ENCODE measurements around the gene ANKRD17.
"Not testable (repeated sequence)": the region's sequence is repeated elsewhere in the genome, so short reads cannot be mapped to it uniquely, and the experiment has no call there.

DNA sequence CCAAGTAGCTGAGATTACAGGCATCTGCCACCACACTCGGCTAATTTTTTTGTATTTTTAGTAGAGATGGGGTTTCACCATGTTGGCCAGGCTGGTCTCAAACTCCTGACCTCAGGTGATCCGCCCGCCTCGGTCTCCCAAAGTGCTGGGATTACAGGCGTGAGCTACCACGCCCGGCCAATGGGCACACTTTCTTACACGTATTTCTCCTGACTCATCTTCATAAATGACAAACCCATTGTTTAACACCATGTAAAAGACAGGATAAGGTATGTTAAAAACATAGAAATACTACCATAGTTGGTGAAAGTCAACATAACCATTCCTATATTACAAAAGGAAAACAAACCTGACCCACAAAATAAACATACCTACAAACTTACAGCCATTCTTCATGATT, 2.8 kb downstream of the ANKRD17 start:
- TF ChIP-seq, protein P1, sequence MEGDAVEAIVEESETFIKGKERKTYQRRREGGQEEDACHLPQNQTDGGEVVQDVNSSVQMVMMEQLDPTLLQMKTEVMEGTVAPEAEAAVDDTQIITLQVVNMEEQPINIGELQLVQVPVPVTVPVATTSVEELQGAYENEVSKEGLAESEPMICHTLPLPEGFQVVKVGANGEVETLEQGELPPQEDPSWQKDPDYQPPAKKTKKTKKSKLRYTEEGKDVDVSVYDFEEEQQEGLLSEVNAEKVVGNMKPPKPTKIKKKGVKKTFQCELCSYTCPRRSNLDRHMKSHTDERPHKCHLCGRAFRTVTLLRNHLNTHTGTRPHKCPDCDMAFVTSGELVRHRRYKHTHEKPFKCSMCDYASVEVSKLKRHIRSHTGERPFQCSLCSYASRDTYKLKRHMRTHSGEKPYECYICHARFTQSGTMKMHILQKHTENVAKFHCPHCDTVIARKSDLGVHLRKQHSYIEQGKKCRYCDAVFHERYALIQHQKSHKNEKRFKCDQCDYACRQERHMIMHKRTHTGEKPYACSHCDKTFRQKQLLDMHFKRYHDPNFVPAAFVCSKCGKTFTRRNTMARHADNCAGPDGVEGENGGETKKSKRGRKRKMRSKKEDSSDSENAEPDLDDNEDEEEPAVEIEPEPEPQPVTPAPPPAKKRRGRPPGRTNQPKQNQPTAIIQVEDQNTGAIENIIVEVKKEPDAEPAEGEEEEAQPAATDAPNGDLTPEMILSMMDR (IDR thresholded peaks at IDR 0.05), result not testable (repeated sequence)
- TF ChIP-seq POLR2A, POLR2AphosphoS5 (IDR thresholded peaks at IDR 0.05): not testable (repeated sequence)

All from prostate gland (tissue), 2 donors.